Choroid plexus epithelial cell (primary cell): ENCODE measurements around the gene ZNF431.

Source experiments
- DNase-seq: peaks from one replicate; pipeline ENCODE4 v3.0.0-alpha.2; 2010; ENCODE audit warnings: low read depth
- H3K4me3 ChIP-seq: 2 replicates; pipeline ENCODE4 v1.5.1; 2011; ENCODE audit warnings: low read depth, mild to moderate bottlenecking, control low read depth, low read length, moderate library complexity
- TF ChIP-seq, protein P1 (sequence below): conservative IDR thresholded peaks from 2 replicates; pipeline ENCODE4 v1.5.1; 2011; ENCODE audit warnings: low read depth, mild to moderate bottlenecking, control low read depth, inconsistent platforms, low read length, moderate library complexity

ZNF431 gene

DNA sequence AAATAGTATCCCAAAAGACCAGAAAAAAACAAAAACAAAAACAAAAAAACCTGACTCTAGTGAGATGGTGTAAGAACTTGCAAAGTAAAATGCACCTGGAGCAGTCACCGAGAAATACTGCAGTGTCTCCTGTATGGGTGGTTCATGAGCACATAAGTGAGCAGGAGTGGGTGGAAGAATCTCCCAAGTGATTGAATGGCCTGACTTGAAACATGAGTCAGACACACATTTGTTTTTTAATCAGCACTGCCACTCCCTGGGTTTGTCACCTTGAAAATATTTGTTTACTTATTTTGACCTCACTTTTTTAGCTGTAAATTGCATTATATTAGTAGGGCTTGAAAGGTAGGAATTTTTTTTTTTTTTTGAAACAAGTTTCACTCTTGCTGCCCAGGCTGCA is 2.0 kb downstream of the ZNF431 start:
- H3K4me3 ChIP-seq = no peak overlapping the region
- DNase-seq = no peak
- TF ChIP-seq, protein P1, sequence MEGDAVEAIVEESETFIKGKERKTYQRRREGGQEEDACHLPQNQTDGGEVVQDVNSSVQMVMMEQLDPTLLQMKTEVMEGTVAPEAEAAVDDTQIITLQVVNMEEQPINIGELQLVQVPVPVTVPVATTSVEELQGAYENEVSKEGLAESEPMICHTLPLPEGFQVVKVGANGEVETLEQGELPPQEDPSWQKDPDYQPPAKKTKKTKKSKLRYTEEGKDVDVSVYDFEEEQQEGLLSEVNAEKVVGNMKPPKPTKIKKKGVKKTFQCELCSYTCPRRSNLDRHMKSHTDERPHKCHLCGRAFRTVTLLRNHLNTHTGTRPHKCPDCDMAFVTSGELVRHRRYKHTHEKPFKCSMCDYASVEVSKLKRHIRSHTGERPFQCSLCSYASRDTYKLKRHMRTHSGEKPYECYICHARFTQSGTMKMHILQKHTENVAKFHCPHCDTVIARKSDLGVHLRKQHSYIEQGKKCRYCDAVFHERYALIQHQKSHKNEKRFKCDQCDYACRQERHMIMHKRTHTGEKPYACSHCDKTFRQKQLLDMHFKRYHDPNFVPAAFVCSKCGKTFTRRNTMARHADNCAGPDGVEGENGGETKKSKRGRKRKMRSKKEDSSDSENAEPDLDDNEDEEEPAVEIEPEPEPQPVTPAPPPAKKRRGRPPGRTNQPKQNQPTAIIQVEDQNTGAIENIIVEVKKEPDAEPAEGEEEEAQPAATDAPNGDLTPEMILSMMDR = no peak

DNA sequence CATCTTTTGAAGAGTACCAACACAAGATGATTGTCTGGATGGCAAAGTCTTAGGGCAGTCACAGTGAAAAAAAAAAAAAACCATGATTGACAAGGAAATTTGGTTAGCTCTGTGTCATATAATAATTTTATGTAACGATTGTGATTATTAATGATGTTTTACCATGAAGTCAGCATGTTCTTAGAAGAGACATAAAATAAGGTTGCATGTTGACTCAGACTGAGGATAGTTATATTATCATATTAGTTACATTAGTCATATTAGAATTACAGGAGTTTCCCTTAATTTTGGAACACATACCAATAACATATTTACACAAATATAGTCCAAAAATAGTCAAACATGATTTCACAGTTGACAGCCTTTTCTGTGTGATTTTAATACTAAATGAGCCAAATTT is 5.7 kb downstream of the ZNF431 start:
- no peak overlapping the region for H3K4me3 ChIP-seq
- TF ChIP-seq, protein P1 = no peak
- DNase-seq = no peak

DNA sequence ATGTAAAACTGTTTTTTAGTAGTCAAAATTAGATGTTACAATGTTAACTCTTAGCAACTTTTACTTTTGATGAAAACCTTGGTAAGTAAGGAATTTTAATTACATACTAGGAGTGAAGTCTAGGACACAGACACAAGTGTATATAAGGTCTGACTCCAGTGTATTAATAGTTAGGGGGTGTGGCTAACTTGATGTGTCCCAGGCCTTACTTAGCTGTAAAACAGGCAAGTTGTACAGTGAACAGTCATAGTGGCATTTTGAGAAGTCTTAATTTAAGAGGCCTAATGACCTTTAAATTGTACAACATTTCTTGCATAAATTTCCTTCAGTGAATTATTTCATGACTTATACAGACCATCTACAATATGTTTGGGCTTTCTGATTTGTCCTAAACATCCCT is 6.8 kb downstream of the ZNF431 start:
- no peak for DNase-seq
- no peak overlapping the region for H3K4me3 ChIP-seq
- TF ChIP-seq, protein P1 = no peak

DNA sequence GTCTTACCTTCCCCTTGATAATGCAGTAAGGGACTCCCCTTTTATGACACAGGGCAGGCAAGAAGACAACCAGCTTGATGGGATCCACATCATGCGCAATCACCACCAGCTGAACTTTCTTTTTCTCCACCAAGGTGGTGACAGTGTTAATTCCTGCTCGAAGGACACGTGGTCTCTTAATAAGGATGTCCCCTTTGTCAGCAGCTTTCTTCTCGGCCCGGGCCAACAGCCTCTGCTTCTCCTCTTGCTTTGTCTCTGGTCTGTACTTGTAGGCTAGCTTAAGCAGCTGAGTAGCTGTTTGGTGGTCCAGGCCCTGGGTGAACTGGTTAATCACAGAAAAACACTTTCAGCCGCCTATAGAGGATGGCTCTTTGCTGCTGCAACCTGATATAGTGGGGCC is 8.0 kb downstream of the ZNF431 start:
- no peak for DNase-seq
- TF ChIP-seq, protein P1 = no peak
- no peak overlapping the region for H3K4me3 ChIP-seq

DNA sequence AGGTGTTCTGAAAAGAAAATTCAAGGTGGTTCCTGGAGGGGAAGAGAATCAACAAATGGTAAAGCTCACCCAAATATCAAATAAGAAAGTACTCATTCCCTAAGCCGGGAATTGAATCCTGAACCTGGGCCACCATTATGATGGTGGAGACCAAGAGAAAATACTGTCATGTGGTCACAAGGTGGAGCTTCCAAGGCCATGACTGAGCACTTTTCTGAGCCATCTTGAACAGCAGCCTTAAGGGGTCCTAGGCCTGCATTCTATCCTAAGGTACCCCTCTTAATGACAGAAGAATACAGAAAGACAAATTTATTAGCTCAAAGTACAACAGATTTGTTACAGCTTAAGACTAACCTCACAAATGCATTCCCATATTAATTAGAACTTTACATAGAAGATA is 9.6 kb downstream of the ZNF431 start:
- no peak for DNase-seq
- no peak overlapping the region for H3K4me3 ChIP-seq
- TF ChIP-seq, protein P1 = no peak

DNA sequence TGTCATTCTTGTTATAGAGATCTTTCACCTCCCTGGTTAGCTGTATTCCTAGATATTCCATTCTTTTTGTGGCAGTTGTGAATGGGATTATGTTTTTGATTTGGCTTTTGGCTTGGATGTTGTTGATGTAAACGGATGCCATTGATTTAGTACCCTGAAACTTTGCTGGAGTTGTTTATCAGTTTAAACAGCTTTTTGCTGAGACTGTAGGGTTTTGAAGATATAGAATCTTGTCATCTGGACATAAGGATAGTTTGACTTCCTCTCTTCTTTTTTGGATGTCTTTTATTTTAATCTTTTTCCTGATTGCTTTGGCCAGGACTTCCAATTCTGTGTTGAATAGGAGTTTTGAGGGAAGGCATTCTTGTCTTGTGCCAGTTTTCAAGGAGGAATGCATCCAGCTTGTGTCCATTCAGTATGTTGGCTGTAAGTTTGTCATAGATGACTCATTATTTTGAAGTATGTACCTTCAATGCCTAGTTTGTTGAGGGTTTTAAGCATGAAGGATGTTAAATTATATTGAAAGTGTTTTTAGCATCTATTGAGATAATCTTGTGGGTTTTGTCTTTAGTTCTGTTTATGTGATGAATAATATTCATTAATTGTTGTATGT is 16.8 kb downstream of the ZNF431 start:
- TF ChIP-seq, protein P1 = no peak
- peak; percentile 69 for DNase-seq
- no peak overlapping the region for H3K4me3 ChIP-seq

DNA sequence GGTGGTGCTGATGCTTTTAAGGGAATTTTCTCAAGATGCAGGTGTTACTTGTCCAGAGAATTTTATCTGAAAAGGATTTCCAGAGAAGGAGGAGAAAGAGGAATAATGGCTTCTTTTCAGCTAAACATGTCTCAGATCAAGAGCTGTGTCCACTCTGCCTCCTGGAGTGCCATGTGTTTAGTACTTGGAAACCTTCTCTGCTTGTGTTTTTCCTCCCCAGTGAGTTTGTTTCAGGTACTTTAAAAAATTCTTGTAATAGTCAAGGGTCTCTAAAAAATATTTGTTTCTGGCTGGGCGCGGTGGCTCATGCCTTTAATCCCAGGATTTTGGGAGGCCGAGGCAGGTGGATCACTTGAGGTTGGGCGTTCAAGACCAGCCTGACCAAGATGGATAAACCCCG is 22.7 kb downstream of the ZNF431 start:
- no peak for DNase-seq
- TF ChIP-seq, protein P1 = no peak
- H3K4me3 ChIP-seq = no peak overlapping the region
